H1 (cell line): Measurements from ENCODE around the gene C13orf42. TPM values are rescaled to one million over a fixed set of nuclear protein-coding genes. Genes with fewer than 3 reads are reported as not detected.

Source experiments
- CTCF ChIA-PET: fragments of 300-600 bp; sonication (Branson Sonifier 250); formaldehyde crosslinking; loops from one replicate; lab custom pipeline; 2021; ENCODE audit not compliant: partially characterized antibody; lab: Charles Lee
- POLR2A ChIA-PET: fragments of 300-600 bp; sonication (Branson Sonifier 250); formaldehyde crosslinking; loops from one replicate; lab custom pipeline; 2021; ENCODE audit warnings: inconsistent platforms; ENCODE audit not compliant: partially characterized antibody; lab: Charles Lee
- DNase-seq, 2 experiments: peaks; one replicate each; pipeline versions ENCODE4 v3.0.0 to v3.0.0-alpha.2; 2010 to 2022; ENCODE audit warnings: low spot score in 2 of 2, low read depth in 1 of 2, mixed read lengths in 1 of 2
- FAIRE-seq: peaks from 2 replicates; lab custom pipeline; 2011; peaks lifted over from hg19 to GRCh38; lab: Jason Lieb, UNC
- H2AFZ ChIP-seq: 2 replicates; pipeline ENCODE4 v1.8.1; 2012; ENCODE audit warnings: low read length, inconsistent platforms
- H2AK5ac ChIP-seq: 2 replicates; pipeline ENCODE4 v1.6.1; 2013; ENCODE audit warnings: low read depth, low read length
- H2BK120ac ChIP-seq: replicated peaks from 2 replicates; pipeline ENCODE3; 2013; ENCODE audit warnings: low read depth, low read length, inconsistent platforms
- H2BK12ac ChIP-seq: 2 replicates; pipeline ENCODE4 v1.6.1; 2013; ENCODE audit warnings: low read depth, low read length
- H2BK15ac ChIP-seq: 2 replicates; pipeline ENCODE4 v1.6.1; 2013; ENCODE audit warnings: low read length
- H2BK20ac ChIP-seq: 2 replicates; pipeline ENCODE4 v1.6.1; 2013; ENCODE audit warnings: low read length
- H2BK5ac ChIP-seq: 2 replicates; pipeline ENCODE4 v1.6.1; 2013; ENCODE audit warnings: low read depth, low read length
- H3K14ac ChIP-seq: 2 replicates; pipeline ENCODE4 v1.6.1; 2013; ENCODE audit warnings: inconsistent platforms; ENCODE audit not compliant: insufficient read length
- H3K18ac ChIP-seq: 2 replicates; pipeline ENCODE4 v1.6.1; 2013; ENCODE audit warnings: low read length; ENCODE audit errors: extremely low read depth
- H3K23ac ChIP-seq: 2 replicates; pipeline ENCODE4 v1.6.1; 2013; ENCODE audit warnings: inconsistent platforms; ENCODE audit not compliant: insufficient read length
- H3K23me2 ChIP-seq: 2 replicates; pipeline ENCODE4 v1.6.1; 2013; ENCODE audit warnings: low read depth, low read length
- H3K27ac ChIP-seq: 2 replicates; pipeline ENCODE4 v1.6.1; 2011; ENCODE audit warnings: low read depth, low read length, inconsistent platforms
- H3K27me3 ChIP-seq, 4 experiments: replicated peaks in 1 of 4; 1 replicate in 1 of 4; 2 replicates in 3 of 4; pipeline versions ENCODE4 v1.6.1 to v1.8.1; 2011 to 2013; ENCODE audit warnings: low read length in 3 of 4, mild to moderate bottlenecking in 3 of 4, inconsistent platforms in 2 of 4, mixed read lengths in 2 of 4, moderate library complexity in 1 of 4; ENCODE audit not compliant: control insufficient read depth in 3 of 4, insufficient read depth in 3 of 4; ENCODE audit errors: extremely low read depth in 1 of 4
- H3K36me3 ChIP-seq, 4 experiments: 2 replicates each; pipeline versions ENCODE4 v1.6.1 to v1.8.1; 2011 to 2013; ENCODE audit warnings: mild to moderate bottlenecking in 4 of 4, low read length in 3 of 4, moderate library complexity in 2 of 4, control low read depth in 1 of 4, inconsistent platforms in 1 of 4; ENCODE audit not compliant: insufficient read depth in 4 of 4, control insufficient read depth in 2 of 4
- H3K4ac ChIP-seq: replicated peaks from 2 replicates; pipeline ENCODE3; 2013; ENCODE audit warnings: low read length, low read depth, mixed read lengths, inconsistent platforms; ENCODE audit not compliant: insufficient read length
- H3K4me1 ChIP-seq, 4 experiments: replicated peaks in 1 of 4; 1 replicate in 1 of 4; 2 replicates in 3 of 4; pipeline versions ENCODE4 v1.6.1 to v1.8.1; 2011 to 2013; ENCODE audit warnings: low read length in 3 of 4, inconsistent platforms in 2 of 4, mixed read lengths in 1 of 4; ENCODE audit not compliant: insufficient read depth in 4 of 4, control insufficient read depth in 3 of 4
- H3K4me2 ChIP-seq, 2 experiments: 2 replicates each; pipeline versions ENCODE4 v1.6.1 to v1.8.1; 2011 to 2013; ENCODE audit warnings: low read depth in 2 of 2, low read length in 2 of 2, control low read depth in 1 of 2, inconsistent platforms in 1 of 2, mild to moderate bottlenecking in 1 of 2; ENCODE audit not compliant: insufficient read depth in 1 of 2
- H3K4me3 ChIP-seq, 4 experiments: fragments of 200-600, 300-600 bp in 1 of 4; sonication (generic), shearing (Covaris generic), sonication (Bioruptor Twin) in 1 of 4; 2 replicates each; pipeline versions ENCODE4 v1.5.1 to v1.8.1; 2011 to 2016; ENCODE audit warnings: low read length in 4 of 4, low read depth in 3 of 4, control low read depth in 2 of 4, inconsistent platforms in 2 of 4, mild to moderate bottlenecking in 2 of 4, mixed read lengths in 1 of 4, moderate library complexity in 1 of 4; ENCODE audit not compliant: insufficient read depth in 2 of 4; ENCODE audit errors: extremely low read depth in 1 of 4
- H3K56ac ChIP-seq: replicated peaks from 2 replicates; pipeline ENCODE3; 2013; ENCODE audit warnings: low read depth, mild to moderate bottlenecking, mixed read lengths, low read length, inconsistent platforms; ENCODE audit not compliant: insufficient read length
- H3K79me1 ChIP-seq: 2 replicates; pipeline ENCODE4 v1.6.1; 2013; ENCODE audit warnings: low read depth, low read length, control low read depth
- H3K79me2 ChIP-seq, 2 experiments: 2 replicates each; pipeline versions ENCODE4 v1.6.1 to v1.8.1; 2012 to 2013; ENCODE audit warnings: low read length in 2 of 2, mild to moderate bottlenecking in 2 of 2, inconsistent platforms in 1 of 2; ENCODE audit not compliant: insufficient read depth in 2 of 2, control insufficient read depth in 1 of 2
- H3K9ac ChIP-seq, 4 experiments: replicated peaks in 1 of 4; 1 replicate in 1 of 4; 2 replicates in 3 of 4; pipeline versions ENCODE4 v1.6.1 to v1.8.1; 2011 to 2013; ENCODE audit warnings: low read depth in 3 of 4, low read length in 3 of 4, control low read depth in 2 of 4, mild to moderate bottlenecking in 2 of 4, moderate library complexity in 2 of 4, inconsistent platforms in 1 of 4; ENCODE audit errors: extremely low read depth in 1 of 4
- H3K9me3 ChIP-seq, 2 experiments: 2 replicates each; pipeline versions ENCODE4 v1.6.1 to v1.8.1; 2012 to 2013; ENCODE audit warnings: mild to moderate bottlenecking in 2 of 2, moderate library complexity in 2 of 2, control low read depth in 1 of 2, inconsistent platforms in 1 of 2, low read depth in 1 of 2, low read length in 1 of 2, mixed read lengths in 1 of 2; ENCODE audit not compliant: insufficient read depth in 2 of 2
- H4K20me1 ChIP-seq, 2 experiments: replicated peaks in 1 of 2; 2 replicates each; pipeline versions ENCODE3 to v1.8.1; 2011 to 2013; ENCODE audit warnings: inconsistent platforms in 2 of 2, low read length in 2 of 2, mild to moderate bottlenecking in 1 of 2; ENCODE audit not compliant: insufficient read depth in 2 of 2, control insufficient read depth in 1 of 2
- H4K5ac ChIP-seq: 2 replicates; pipeline ENCODE4 v1.6.1; 2013; ENCODE audit warnings: low read length, low read depth, mixed read lengths, inconsistent platforms; ENCODE audit not compliant: insufficient read length
- H4K8ac ChIP-seq: 2 replicates; pipeline ENCODE4 v1.8.0; 2013; ENCODE audit warnings: mild to moderate bottlenecking, moderate library complexity, low read length, inconsistent platforms; ENCODE audit not compliant: insufficient read depth; ENCODE audit errors: extremely low read depth
- H4K91ac ChIP-seq: replicated peaks from 2 replicates; pipeline ENCODE3; 2013; ENCODE audit warnings: low read length, mixed read lengths, inconsistent platforms; ENCODE audit not compliant: insufficient read length
- CBX5 ChIP-seq: fragments of 300-800, 300-1000 bp; sonication (generic); IDR thresholded peaks from 2 replicates; pipeline ENCODE4 v1.7.1; 2016; ENCODE audit warnings: antibody characterized with exemption, low read length, low read depth
- CBX8 ChIP-seq: fragments of 300-800, 300-1000 bp; sonication (generic); IDR thresholded peaks from 2 replicates; pipeline ENCODE4 v1.7.1; 2016; ENCODE audit warnings: low read depth, low read length, borderline replicate concordance
- CHD2 ChIP-seq: IDR thresholded peaks from 2 replicates; pipeline ENCODE4 v1.6.1; 2012; ENCODE audit warnings: low read length, improper control_type of control experiment
- EZH2 ChIP-seq: fragments of 200-600 bp; sonication (generic); IDR thresholded peaks from 2 replicates; pipeline ENCODE4 v1.7.1; 2012; ENCODE audit warnings: low read depth, mild to moderate bottlenecking, moderate library complexity, low read length, inconsistent platforms; ENCODE audit not compliant: severe bottlenecking
- HDAC2 ChIP-seq, 2 experiments: fragments of 300-600 bp in 1 of 2; sonication (generic) in 1 of 2; IDR thresholded peaks; 2 replicates each; pipeline ENCODE4 v1.6.1; 2011 to 2012; ENCODE audit warnings: low read depth in 2 of 2, low read length in 2 of 2, mild to moderate bottlenecking in 2 of 2, moderate library complexity in 2 of 2, borderline replicate concordance in 1 of 2, inconsistent platforms in 1 of 2
- POLR2AphosphoS5 ChIP-seq: IDR thresholded peaks from 2 replicates; pipeline ENCODE4 v1.6.1; 2011; ENCODE audit warnings: low read depth, low read length
- RAD21 ChIP-seq, 2 experiments: IDR thresholded peaks in 1 of 2; conservative IDR thresholded peaks in 1 of 2; 2 replicates each; pipeline ENCODE4 v1.6.1; 2011; ENCODE audit warnings: low read depth in 2 of 2, low read length in 2 of 2, improper control_type of control experiment in 1 of 2, inconsistent platforms in 1 of 2, mild to moderate bottlenecking in 1 of 2, moderate library complexity in 1 of 2
- RBBP5 ChIP-seq: IDR thresholded peaks from 2 replicates; pipeline ENCODE4 v1.7.1; 2012; ENCODE audit warnings: low read depth, mild to moderate bottlenecking, inconsistent platforms, low read length, moderate library complexity, borderline replicate concordance
- RNF2 ChIP-seq: fragments of 200-900, 300-1000 bp; sonication (generic); IDR thresholded peaks from 2 replicates; pipeline ENCODE4 v1.7.1; 2016; ENCODE audit warnings: borderline replicate concordance, low read depth, mild to moderate bottlenecking, antibody characterized with exemption, low read length; ENCODE audit not compliant: poor library complexity, severe bottlenecking; ENCODE audit errors: missing control alignments
- SUZ12 ChIP-seq: fragments of 200-600 bp; sonication (generic); IDR thresholded peaks from 2 replicates; pipeline ENCODE4 v1.6.1; 2012; ENCODE audit warnings: mild to moderate bottlenecking, inconsistent platforms, low read length, moderate library complexity, mixed read lengths
- WGBS, 2 experiments: shearing (Covaris generic) in 1 of 2; methylation state at CpG; one replicate each; pipeline versions ENCODE4 v1.1.6 to v1.1.7; 2013 to 2015; ENCODE audit warnings: low lambda C conversion rate in 2 of 2, mixed read lengths in 2 of 2, inconsistent platforms in 1 of 2, low coverage in 1 of 2, missing lambda C conversion rate in 1 of 2; ENCODE audit not compliant: insufficient replicate concordance in 2 of 2, insufficient coverage in 1 of 2, insufficient read length in 1 of 2; ENCODE audit errors: extremely low coverage in 1 of 2, missing lambda C conversion rate in 1 of 2; 5-methylcytosine and 5-hydroxymethylcytosine counted together
- polyA plus RNA-seq, 7 experiments: library from polyadenylated mRNA; depleted of rRNA in 3 of 7; stranded (reverse) in 5 of 7; unstranded in 2 of 7; fragments of >200 nt in 5 of 7; fragments of 200-250 nt in 2 of 7; gene quantifications; 1 replicate in 5 of 7; 2 replicates in 1 of 7; 4 replicates in 1 of 7; pipeline versions ENCODE4 v1.2.1 to v1.2.3, GENCODE V29; 2011 to 2013; ENCODE audit warnings: missing spikeins in 2 of 7, mixed read lengths in 2 of 7
- total RNA-seq: library from RNA; stranded (reverse); fragmentation: NEBNext Ultra II Directional; extraction: Animal tissue kit (Norgen Biotek cat#: 25700); gene quantifications from 2 replicates; pipeline ENCODE4 v1.2.1, GENCODE V29; 2021

C13orf42 gene
- total and polyA plus RNA-seq, 2 of the 8 experiments (the other 6 are each of a cell fraction or from before 2014, with no cell fraction given): 9.9 to 10.1 TPM

- no peaks in the 10 kb centered on the region; a peak in 1 of 4 replicates for H3K79me2 ChIP-seq
- peak overlapping the region; percentile 98; the same call in 1 of the 2 replicates for H2BK20ac ChIP-seq
- H4K20me1 ChIP-seq: no peaks in the 10 kb centered on the region
- H3K18ac ChIP-seq: peak overlapping the region; percentile 98
- peak; percentile 82 to 87 for DNase-seq
- 0 out of 7 replicates have a peak overlapping the region, but pooled peaks of 2 of the 4 experiments have one; percentile 8 to 13 for H3K9ac ChIP-seq
- peak overlapping the region; percentile 38 for H4K5ac ChIP-seq
- H2BK12ac ChIP-seq: peak overlapping the region; percentile 75
- peak overlapping the region; percentile 98 for H2BK5ac ChIP-seq
- H4K91ac ChIP-seq: peak overlapping the region; percentile 95
- peak overlapping the region in 2 of 4 experiments; percentile 4 to 23; a peak in 3 of 8 replicates for H3K4me3 ChIP-seq
- H3K4me2 ChIP-seq: peak overlapping the region; percentile 40 to 47
- H3K36me3 ChIP-seq: no peaks in the 10 kb centered on the region; a peak in 1 of 8 replicates
- no peak overlapping the region for H4K8ac ChIP-seq
- peak overlapping the region; percentile 56 for H3K27ac ChIP-seq
- no peak overlapping the region for H2AFZ ChIP-seq
- H2BK120ac ChIP-seq: peak overlapping the region; percentile 95
- no peak overlapping the region for H3K56ac ChIP-seq
- WGBS, 2 experiments: 16% methylated on average over 17 of the region's 18 CpGs; no CpG with 5 or more reads in 1 of the 2 experiments
- no peak overlapping the region for H3K23ac ChIP-seq
- CTCF ChIA-PET: interaction anchor here (0.6 to 10.9 kb wide), 23 partner anchors 8 to 150 kb away, joined by 3 to 102 read pairs (median 4); no protein-coding TSS in a partner anchor
- H3K4ac ChIP-seq: peak overlapping the region; percentile 82
- POLR2A ChIA-PET: interaction anchor here (0.6 to 21.2 kb wide), 19 partner anchors 8 to 437 kb away, joined by 3 to 494 read pairs (median 6); no protein-coding TSS in a partner anchor
- H2BK15ac ChIP-seq: no peak overlapping the region
- H3K9me3 ChIP-seq: peaks cover 3 to 6% of the 10 kb centered on the region in 2 experiments; a peak in 1 of 4 replicates
- H3K27me3 ChIP-seq: no peaks in the 10 kb centered on the region
- H3K23me2 ChIP-seq: no peaks in the 10 kb centered on the region
- peaks cover 11 to 31% (median 25%) of the 10 kb centered on the region in 4 experiments for H3K4me1 ChIP-seq
- no peaks in the 10 kb centered on the region for H3K79me1 ChIP-seq
- peak overlapping the region; percentile 8; the same call in 1 of the 2 replicates for H2AK5ac ChIP-seq
- peak; percentile 78 for FAIRE-seq
- H3K14ac ChIP-seq: no peak overlapping the region
- TF ChIP-seq CHD2: no peak
- TF ChIP-seq RBBP5: no peak; the same call in 1 of the 2 replicates
- no peak for TF ChIP-seq EZH2
- TF ChIP-seq CBX5: no peak
- no peak for TF ChIP-seq RNF2
- peak in 1 of 2 experiments; percentile 96 for TF ChIP-seq HDAC2 (IDR thresholded peaks at IDR 0.05; ENCODE audit: borderline replicate concordance in 1 of 2, low read depth in 2 of 2, low read length in 2 of 2)
- TF ChIP-seq CBX8: no peak
- peak; percentile 34 to 49; a peak in 2 of 4 replicates for TF ChIP-seq RAD21 (IDR thresholded peaks at IDR 0.05 in 1 of 2, conservative IDR thresholded peaks at IDR 0.05 in 1 of 2; ENCODE audit: low read depth in 2 of 2, low read length in 2 of 2)
- TF ChIP-seq POLR2AphosphoS5: no peak
- TF ChIP-seq SUZ12: no peak
These were observed 37.3 kb upstream of the C13orf42 start for GRCh38 chr13:51148223-51148951.
